HL-60 (cell line): ENCODE data around the gene LRRTM2.

Experiments used
- TF ChIP-seq, protein P1 (sequence below): IDR thresholded peaks from one replicate; pipeline ENCODE4 v1.5.1; 2011; ENCODE audit warnings: low read length, control low read depth, inconsistent platforms; ENCODE audit not compliant: insufficient read depth
- TF ChIP-seq, protein P2 (sequence below): IDR thresholded peaks from 2 replicates; pipeline ENCODE4 v1.6.1; 2012; ENCODE audit warnings: low read depth; ENCODE audit not compliant: insufficient replicate concordance

DNA sequence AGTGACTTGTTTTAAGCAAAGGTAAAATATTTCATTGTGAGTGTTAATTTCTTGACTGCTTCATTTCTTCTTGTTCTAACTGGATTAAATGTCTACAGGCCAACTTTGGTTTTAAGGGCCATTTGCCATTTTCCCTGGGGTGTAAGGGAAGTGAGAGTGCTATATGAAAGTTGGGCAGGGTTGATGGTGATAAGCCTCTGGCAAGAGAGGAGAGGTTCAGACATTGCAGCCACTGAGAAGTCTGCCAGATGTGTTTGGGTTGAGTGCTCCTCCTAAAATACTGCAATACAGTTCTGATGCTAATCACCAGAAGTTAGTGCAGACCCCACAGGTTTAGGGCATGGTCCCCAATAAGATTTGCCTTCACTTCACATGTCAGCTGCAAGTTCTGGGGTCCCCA lies 14.9 kb upstream of the LRRTM2 start:
- TF ChIP-seq, protein P1, sequence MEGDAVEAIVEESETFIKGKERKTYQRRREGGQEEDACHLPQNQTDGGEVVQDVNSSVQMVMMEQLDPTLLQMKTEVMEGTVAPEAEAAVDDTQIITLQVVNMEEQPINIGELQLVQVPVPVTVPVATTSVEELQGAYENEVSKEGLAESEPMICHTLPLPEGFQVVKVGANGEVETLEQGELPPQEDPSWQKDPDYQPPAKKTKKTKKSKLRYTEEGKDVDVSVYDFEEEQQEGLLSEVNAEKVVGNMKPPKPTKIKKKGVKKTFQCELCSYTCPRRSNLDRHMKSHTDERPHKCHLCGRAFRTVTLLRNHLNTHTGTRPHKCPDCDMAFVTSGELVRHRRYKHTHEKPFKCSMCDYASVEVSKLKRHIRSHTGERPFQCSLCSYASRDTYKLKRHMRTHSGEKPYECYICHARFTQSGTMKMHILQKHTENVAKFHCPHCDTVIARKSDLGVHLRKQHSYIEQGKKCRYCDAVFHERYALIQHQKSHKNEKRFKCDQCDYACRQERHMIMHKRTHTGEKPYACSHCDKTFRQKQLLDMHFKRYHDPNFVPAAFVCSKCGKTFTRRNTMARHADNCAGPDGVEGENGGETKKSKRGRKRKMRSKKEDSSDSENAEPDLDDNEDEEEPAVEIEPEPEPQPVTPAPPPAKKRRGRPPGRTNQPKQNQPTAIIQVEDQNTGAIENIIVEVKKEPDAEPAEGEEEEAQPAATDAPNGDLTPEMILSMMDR, result no peak
- TF ChIP-seq, protein P2, sequence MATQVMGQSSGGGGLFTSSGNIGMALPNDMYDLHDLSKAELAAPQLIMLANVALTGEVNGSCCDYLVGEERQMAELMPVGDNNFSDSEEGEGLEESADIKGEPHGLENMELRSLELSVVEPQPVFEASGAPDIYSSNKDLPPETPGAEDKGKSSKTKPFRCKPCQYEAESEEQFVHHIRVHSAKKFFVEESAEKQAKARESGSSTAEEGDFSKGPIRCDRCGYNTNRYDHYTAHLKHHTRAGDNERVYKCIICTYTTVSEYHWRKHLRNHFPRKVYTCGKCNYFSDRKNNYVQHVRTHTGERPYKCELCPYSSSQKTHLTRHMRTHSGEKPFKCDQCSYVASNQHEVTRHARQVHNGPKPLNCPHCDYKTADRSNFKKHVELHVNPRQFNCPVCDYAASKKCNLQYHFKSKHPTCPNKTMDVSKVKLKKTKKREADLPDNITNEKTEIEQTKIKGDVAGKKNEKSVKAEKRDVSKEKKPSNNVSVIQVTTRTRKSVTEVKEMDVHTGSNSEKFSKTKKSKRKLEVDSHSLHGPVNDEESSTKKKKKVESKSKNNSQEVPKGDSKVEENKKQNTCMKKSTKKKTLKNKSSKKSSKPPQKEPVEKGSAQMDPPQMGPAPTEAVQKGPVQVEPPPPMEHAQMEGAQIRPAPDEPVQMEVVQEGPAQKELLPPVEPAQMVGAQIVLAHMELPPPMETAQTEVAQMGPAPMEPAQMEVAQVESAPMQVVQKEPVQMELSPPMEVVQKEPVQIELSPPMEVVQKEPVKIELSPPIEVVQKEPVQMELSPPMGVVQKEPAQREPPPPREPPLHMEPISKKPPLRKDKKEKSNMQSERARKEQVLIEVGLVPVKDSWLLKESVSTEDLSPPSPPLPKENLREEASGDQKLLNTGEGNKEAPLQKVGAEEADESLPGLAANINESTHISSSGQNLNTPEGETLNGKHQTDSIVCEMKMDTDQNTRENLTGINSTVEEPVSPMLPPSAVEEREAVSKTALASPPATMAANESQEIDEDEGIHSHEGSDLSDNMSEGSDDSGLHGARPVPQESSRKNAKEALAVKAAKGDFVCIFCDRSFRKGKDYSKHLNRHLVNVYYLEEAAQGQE, result no peak
